ENCODE results near the gene GGTLC3.
"Not testable (repeated sequence)": the region's sequence is repeated elsewhere in the genome, so short reads cannot be mapped to it uniquely, and the experiment has no call there.

The GGTLC3 gene

DNA sequence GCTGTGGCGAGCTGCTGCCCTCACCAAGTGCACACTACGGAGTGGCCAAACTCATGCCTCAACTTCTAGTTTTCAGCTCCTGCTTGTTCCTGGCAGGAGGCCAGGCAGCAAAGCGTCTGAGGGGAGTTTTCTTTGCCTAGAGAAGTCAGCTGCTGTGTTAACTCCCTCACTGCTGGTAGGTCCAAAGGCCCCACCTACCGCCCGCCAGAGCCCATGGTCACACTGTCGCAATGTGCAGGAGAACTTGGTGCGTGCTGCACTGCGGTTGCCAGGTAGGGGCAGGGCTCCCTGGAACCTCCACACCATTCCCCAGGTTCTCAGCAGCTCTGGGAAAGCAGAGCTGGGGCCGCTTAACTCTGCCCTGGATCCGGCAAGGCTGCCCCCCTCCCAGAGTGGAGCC, 5.6 kb downstream of the GGTLC3 start:
- DNase-seq: not testable (repeated sequence)

- not testable (repeated sequence) for DNase-seq
Measured at GRCh38 chr22:18511327-18511726, 6.6 kb downstream of the GGTLC3 start.

DNA sequence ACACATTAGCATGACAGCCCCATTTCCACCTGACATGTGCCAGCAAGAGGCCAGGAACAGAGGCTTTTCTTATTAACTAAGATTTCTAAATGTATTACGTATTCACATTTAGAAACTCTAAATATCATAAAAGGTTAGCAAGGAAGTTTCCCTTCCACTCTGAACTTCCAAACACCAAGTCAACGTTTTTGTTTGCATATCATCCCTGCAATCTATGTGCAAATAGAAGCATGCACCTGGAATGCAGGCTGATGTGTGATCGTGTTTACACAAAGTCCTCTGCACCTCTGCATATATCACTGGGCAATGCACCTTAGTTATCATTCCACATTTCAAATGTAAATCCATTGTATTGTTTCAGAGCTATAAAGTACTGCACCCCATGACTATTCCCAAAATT, 21.7 kb downstream of the GGTLC3 start:
- not testable (repeated sequence) for DNase-seq

All from stimulated activated naive CD4-positive, alpha-beta T cell (primary cell).